HT1080 (cell line): Measurements from ENCODE around the gene TBC1D1. TPM values are rescaled to one million over a fixed set of nuclear protein-coding genes. Genes with fewer than 3 reads are reported as not detected.

ENCODE experiments used
- DNase-seq: peaks from one replicate; pipeline ENCODE4 v3.0.0-alpha.2; 2015; ENCODE audit warnings: low read depth
- total RNA-seq: library from RNA; depleted of rRNA; stranded (reverse); fragments of >200 nt; shearing (Covaris generic); gene quantifications from 2 replicates; pipeline ENCODE4 v1.2.3, GENCODE V29; 2014

The TBC1D1 gene
- total RNA-seq, 1 experiment from 2014 or later, result 129 TPM

DNA sequence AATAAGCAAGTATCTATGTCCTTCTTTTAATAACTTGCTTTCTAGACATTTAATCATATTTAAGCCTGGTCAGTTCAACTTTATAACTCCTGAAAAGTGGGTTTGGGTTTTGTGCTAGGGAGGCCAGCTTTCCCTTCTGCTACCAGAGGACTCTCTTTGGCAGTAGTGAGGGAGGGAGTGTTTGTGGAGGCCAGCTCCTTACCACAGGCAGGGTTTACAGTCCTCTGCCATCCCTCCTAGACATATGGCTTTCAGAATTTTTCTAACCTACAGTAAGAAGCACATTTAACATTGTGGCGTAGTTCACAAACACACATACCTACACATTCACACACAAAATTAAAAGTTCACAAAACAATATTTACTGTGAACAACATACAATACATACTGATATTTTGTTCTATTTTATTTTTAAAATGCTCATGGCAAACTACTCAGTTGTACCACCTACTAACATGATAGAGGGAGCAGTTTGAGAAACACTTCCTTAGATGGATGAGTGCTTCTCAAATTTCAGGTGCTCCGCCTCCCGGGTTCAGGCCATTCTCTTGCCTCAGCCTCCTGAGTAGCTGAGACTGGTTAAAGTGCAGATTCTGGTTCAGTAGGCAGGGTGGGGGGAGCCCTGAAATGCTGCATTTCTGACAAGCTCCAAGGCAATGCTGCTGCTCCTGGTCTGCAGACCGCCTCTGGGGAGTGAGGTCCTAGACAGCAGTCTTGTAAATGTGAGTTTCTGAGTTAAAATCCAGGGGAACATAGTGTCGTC is 156.0 kb downstream of the TBC1D1 start:
- no peak for DNase-seq

DNA sequence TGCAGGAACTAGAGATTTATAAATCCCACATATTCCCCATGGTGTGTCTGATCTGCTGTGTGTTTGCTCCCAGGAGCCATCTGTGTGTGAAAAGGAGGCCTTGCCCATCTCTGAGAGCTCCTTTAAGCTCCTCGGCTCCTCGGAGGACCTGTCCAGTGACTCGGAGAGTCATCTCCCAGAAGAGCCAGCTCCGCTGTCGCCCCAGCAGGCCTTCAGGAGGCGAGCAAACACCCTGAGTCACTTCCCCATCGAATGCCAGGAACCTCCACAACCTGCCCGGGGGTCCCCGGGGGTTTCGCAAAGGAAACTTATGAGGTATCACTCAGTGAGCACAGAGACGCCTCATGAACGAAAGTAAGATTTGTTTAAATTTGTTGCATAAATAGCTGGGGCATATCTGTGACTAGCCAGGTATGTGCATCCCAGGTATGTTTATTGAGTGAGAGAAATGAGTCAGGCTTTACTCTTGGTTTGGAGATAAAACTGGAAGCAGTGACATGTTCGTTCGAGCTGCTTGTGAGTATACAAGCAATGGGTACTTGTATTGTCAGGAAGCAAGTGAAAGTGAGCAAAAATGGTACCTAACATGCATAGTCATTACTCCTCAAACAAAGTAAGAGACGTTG is 158.8 kb downstream of the TBC1D1 start:
- DNase-seq, result no peak

- no peak for DNase-seq
Measured at GRCh38 chr4:38050560-38051350, 159.9 kb downstream of the TBC1D1 start.

DNA sequence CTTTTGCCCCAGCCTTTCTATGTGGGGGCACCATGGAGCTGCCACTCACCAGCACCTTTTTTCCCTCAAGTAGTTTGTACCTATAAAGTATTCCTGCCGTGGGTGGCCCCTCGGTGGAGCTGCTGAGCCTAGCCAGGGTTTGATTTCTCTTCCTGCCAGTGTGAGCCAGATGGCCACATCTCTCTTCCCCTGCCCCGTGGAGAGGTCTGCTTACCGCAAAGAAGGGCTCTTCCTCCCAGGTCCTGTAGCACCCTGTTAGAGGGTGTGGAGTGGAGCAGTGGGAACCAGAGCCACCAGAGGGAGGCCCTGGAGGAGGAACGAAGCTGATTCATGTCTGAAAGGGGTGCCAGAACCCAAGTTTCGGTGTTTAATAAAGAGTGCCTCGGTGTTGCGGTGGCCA is 164.7 kb downstream of the TBC1D1 start:
- no peak for DNase-seq

DNA sequence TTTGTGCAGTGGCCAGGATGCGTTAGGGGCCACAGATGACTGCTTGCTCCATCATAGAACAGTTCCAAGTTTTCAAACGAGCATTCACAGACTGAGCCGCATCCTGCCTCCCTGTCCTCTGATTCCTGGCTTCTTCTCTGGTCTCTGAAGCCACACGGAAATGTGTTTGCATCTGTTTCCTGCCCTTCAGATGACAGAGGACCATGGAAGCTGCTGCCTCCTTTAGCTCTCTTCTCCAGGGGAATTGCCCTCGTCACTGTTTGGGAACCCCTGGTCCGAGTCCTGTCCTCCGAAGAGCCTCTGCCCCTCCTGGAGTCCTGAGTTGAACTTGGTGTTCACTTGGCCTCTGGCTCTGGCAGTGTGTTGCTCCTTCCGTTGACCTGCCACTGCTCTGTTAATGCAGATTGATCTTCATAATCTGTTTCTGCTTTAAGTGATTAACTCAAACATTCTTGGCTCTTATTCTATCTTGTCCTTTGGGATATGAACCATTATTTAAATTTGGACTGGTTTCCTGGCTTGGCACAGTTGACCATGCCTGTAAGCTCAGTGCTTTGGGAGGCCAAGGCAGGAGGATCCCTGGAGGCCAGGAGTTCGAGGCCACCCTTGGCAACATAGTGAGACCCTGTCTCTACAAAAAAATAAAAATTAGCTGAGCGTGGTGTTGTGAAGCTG is 165.3 kb downstream of the TBC1D1 start:
- DNase-seq, result no peak

DNA sequence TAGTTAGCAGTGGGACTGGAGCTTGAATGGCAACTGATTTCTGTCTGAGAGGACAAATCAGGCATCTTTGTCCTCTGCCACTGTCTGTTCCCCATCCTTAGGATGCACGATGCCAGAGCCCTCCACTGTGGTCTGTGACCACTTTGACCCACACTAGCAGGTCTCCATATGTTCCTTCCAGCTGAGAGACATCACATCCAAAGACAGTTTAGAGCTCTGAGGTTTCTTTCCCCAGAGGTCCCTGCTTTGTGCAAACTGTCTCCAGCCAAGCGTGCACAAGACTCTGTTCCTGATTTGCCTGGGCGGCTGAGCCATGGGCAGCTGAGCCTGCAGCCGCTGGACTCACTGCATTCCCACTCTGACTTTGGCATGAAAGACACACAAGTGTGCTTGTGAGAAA is 167.3 kb downstream of the TBC1D1 start:
- DNase-seq, result no peak

DNA sequence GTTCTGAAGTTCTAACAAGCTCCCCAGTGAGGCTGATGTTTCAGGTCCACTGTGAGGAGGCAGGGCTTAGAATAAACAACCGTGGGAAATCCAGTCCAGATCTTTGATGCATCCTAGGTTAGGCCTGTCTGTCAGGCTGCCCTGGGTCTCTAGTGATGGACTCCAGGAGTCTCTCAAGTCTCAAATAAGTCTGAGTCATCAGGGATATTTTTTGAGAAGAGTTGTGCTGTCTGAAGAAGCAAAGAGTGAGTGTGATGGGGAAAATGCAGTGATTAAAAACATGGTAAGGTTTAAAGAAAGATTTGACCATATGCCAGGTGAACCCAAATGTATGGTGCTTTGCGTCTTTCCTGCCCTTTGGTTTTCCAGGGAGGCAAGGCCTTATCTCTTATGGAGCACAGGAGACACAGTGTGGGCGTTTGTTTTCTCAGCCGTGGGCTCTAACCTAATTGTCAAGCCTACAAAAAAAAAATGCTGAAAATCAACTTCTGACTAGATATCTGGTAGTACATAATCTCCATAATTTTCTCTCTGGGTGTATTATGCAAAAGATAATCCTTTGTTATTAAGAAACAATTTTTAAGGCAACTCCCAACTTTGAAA is 170.0 kb downstream of the TBC1D1 start:
- peak; percentile 27 for DNase-seq

- DNase-seq, result peak; percentile 67
Measured at GRCh38 chr4:38062088-38062775, 171.3 kb downstream of the TBC1D1 start.

- no peak for DNase-seq
Measured at GRCh38 chr4:38062776-38063097, 171.9 kb downstream of the TBC1D1 start.

GRCh38 chr4:38065176-38065575 is 174.3 kb downstream of the TBC1D1 start:
- no peak for DNase-seq

DNA sequence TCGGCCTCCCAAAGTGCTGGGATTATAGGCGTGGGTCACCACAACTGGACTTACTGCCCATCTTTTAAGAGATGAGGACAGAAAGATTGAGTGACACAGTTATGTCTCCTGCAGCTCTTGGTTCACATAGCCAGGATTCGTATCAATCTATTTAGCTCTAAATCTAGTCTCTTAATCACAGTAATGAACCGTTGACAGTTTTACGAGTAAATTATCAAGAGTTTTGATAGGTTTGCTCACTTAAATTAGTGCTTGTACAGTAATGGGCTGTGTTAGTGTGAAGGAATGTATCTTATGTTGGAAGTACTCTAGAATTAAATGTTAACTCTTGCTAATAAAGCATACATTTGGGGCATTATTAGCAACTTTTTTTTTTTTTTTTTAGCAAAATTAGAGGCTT is 175.0 kb downstream of the TBC1D1 start:
- no peak for DNase-seq

GRCh38 chr4:38067499-38067898 is 176.6 kb downstream of the TBC1D1 start:
- no peak for DNase-seq

DNA sequence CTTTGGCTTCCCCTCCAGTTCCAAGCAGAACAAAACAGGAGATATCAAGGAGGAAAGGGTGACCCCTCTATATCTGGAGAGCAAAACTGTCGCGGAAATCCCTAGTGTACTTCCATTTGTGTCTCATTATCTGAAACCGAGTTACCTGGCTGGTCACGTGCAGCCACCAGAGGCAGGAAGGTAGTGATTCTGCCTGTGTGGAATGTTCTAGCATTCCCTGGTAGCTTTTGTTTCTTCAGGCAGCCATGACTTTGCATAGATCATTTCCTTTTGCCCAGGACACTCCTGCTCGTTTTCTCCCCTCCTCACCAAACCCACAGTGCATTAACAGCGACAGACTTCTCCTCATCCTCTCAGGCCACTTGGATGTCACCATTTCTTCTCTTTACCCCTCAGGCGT is 177.2 kb downstream of the TBC1D1 start:
- DNase-seq, result no peak

GRCh38 chr4:38069271-38069760 is 178.4 kb downstream of the TBC1D1 start:
- peak; percentile 74 for DNase-seq

- DNase-seq, result no peak
Measured at GRCh38 chr4:38071801-38072431, 181.0 kb downstream of the TBC1D1 start.

GRCh38 chr4:38072578-38072977 is 181.7 kb downstream of the TBC1D1 start:
- no peak for DNase-seq

DNA sequence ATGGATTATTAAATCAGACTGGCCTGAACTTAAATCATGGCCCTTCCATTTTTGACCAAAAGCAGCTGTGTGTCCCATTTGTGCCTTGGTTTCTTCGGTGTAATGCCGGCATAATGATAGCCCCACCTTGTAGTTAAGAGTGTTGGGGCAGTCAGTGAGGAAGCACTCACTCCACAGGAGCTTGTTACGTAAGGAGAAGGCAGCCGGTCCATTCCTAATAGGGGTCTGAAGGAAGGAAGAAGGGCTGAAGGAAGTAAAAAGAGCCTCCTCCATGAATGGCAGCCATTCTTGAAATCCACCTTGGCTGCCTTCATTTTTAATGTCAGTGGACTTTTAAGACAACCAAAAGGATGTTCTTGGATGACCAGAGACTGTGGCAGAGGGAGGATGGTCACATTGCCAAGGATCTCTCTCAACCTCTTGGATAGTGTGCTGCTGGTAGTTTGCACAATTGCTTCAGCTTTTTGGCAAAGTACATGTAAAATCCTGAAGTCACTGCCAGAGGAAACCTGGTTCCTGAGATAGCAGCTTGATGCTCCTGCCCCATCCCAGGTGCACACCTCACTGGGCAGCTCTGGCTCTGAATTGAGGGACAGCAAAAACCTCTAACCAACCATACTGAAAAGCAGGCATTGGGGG is 182.8 kb downstream of the TBC1D1 start:
- no peak for DNase-seq

GRCh38 chr4:38075370-38076152 is 184.7 kb downstream of the TBC1D1 start:
- no peak for DNase-seq

DNA sequence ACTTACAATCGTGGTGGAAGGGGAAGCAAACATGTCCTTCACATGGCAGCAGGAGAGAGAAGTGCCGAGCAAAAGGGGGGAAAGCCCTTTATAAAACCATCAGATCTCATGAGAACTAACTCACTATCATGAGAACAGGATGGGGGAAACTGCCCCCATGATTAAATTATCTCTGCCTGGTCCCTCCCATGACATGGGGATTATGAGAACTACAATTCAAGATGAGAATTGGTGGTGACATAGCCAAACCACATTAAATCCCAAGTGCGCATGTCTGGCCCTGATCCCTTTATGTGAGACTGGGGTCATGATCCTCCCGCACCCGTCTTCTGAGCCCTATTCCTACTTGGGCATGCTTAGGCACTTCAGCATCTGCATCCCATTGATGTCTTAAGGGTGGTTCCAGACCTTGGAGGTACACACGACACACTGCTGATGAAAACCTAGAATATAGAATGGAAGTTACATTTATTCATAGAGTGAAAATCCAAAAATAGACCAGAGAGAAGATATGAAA is 185.3 kb downstream of the TBC1D1 start:
- no peak for DNase-seq
